ENCODE results near the gene ZNF346.

The ZNF346 gene

DNA sequence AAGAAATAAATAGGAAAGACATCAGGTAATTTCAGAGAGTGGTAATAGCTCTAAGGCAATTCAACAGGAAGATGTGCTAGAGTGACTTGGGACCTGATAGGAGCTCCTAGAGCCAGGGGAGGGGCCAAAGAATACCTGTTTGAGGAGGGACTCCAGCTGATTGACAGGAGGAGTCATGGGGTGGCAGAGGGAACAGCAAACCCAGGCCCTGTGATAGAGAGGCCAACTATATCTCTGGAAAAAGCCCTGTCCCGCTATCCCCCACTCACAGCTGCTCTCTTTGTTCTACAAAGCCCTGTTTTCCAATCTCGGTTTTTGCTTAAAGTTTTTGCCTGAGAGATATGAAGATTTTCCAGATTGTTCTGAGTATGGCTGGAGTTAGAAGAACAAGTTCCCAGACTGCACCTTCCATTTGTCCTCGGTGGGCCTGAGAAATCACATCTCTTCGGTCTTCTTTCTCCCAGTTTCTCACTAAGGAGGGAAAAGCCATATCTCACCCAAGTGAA is 102.0 kb downstream of the ZNF346 start:
- no peak for DNase-seq

DNA sequence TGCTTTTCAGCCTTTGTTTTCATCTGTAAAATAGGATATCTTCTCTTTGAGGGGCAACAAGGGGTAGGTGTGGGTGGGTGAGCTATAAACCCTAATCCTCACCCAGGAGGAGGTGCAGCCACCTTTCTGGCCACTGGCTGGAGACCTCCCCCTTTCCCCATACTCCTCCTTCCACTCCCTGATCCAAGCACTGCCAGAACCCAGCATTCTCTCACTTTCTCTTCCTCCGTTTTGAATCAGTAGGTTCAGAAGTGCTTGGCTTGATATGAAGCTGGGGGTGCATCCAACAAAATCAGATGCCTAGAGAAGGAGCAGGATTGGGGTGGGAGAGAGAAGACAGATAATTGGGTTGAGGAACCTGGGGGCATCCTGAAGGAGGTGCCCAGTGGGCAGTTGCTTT is 104.3 kb downstream of the ZNF346 start:
- DNase-seq: no peak

DNA sequence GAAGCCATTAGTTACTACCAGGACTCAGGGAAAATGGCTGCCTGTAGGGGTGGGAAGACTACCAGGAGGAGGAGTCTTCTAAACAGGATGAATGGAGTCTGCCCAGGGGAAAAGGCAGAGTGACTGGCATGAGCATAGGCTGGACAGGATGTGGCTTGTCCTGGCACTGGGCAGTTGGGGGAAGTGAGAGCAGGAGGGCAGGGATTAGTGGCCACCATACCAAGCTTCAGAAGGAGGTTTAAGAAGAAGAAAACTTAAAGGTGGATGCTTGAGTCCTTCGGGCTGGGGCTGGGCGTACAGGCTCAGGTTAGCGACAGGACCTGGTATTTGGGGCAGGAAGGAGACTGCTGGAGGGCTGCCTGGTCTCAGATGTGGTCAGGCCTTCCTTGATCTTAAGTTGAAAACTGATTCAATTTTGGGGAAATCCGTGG is 106.1 kb downstream of the ZNF346 start:
- no peak for DNase-seq

GRCh38 chr5:177130211-177131018 is 107.9 kb downstream of the ZNF346 start:
- no peak for DNase-seq

All from hematopoietic multipotent progenitor cell treated with erythropoietin and hydrocortisone succinate and interleukin-3 and kit ligand, for 4 days (in vitro differentiated cells).